HL-60 (cell line): ENCODE data around the gene PHF3.

ENCODE experiments used
- GABPA ChIP-seq: IDR thresholded peaks from 2 replicates; pipeline ENCODE4 v1.6.1; 2012; ENCODE audit warnings: low read depth
- TF ChIP-seq, protein P1 (sequence below): IDR thresholded peaks from one replicate; pipeline ENCODE4 v1.5.1; 2011; ENCODE audit warnings: low read length, control low read depth, inconsistent platforms; ENCODE audit not compliant: insufficient read depth

DNA sequence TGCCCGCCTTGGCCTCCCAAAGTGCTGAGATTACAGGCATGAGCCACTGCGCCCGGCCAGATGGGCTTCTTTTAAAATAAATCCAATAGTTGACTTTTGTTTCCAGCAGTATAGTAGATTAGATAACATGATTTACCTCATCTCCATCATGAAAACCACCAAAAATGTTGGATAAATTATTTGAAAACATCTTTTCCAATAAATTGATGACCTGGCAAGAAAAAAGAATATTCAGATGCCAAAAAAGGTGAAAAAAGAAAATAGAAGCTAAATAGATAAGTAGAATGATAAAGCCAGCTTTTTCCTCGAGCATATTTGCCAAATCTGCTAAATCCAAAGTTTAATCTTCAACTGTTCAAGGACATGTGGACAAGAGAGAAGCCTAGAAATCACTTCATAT is 109.2 kb downstream of the PHF3 start:
- TF ChIP-seq, protein P1, sequence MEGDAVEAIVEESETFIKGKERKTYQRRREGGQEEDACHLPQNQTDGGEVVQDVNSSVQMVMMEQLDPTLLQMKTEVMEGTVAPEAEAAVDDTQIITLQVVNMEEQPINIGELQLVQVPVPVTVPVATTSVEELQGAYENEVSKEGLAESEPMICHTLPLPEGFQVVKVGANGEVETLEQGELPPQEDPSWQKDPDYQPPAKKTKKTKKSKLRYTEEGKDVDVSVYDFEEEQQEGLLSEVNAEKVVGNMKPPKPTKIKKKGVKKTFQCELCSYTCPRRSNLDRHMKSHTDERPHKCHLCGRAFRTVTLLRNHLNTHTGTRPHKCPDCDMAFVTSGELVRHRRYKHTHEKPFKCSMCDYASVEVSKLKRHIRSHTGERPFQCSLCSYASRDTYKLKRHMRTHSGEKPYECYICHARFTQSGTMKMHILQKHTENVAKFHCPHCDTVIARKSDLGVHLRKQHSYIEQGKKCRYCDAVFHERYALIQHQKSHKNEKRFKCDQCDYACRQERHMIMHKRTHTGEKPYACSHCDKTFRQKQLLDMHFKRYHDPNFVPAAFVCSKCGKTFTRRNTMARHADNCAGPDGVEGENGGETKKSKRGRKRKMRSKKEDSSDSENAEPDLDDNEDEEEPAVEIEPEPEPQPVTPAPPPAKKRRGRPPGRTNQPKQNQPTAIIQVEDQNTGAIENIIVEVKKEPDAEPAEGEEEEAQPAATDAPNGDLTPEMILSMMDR: no peak
- no peak for TF ChIP-seq GABPA
